CD4-positive, alpha-beta T cell (primary cell): ENCODE data around the gene GAP43. TPM values are rescaled to one million over a fixed set of nuclear protein-coding genes. Genes with fewer than 3 reads are reported as not detected.
"Not testable (repeated sequence)": the region's sequence is repeated elsewhere in the genome, so short reads cannot be mapped to it uniquely, and the experiment has no call there.

Experiments used
- ATAC-seq: fragments of 200-7000 bp; cut with Tn5 transposase; one replicate; pipeline ENCODE4 v1.10.0; 2022; ENCODE audit warnings: mild to moderate bottlenecking; ENCODE audit not compliant: poor library complexity
- CTCF ChIA-PET: fragments of 350-600 bp; sonication (Branson Sonifier 250); formaldehyde crosslinking; loops from one replicate; lab custom pipeline; 2021; ENCODE audit warnings: antibody characterized with exemption, inconsistent platforms; lab: Charles Lee
- POLR2A ChIA-PET: fragments of 350-600 bp; sonication (Branson Sonifier 250); formaldehyde crosslinking; loops from one replicate; lab custom pipeline; 2021; ENCODE audit warnings: antibody characterized with exemption, inconsistent platforms; lab: Charles Lee
- DNase-seq, 14 experiments: peaks; one replicate each; pipeline ENCODE4 v3.0.0-alpha.2; 2013 to 2020; ENCODE audit warnings: mixed read lengths in 2 of 14
- H3K27ac ChIP-seq, 2 donors: one replicate each; pipeline versions ENCODE4 v1.5.1 to v1.7.0; 2013; ENCODE audit warnings: low read length in 2 of 2, low read depth in 1 of 2, mild to moderate bottlenecking in 1 of 2
- H3K27me3 ChIP-seq, 2 experiments: 1 replicate in 1 of 2; 2 replicates in 1 of 2; pipeline versions ENCODE4 v1.6.1 to v1.7.0; 2013; ENCODE audit warnings: low read length in 2 of 2, control low read depth in 1 of 2, mild to moderate bottlenecking in 1 of 2, moderate library complexity in 1 of 2; ENCODE audit not compliant: insufficient read depth in 2 of 2, control insufficient read depth in 1 of 2
- H3K36me3 ChIP-seq: one replicate; pipeline ENCODE4 v1.6.1; 2013; ENCODE audit warnings: low read length, control low read depth; ENCODE audit not compliant: insufficient read depth
- H3K4me1 ChIP-seq: one replicate; pipeline ENCODE4 v1.6.1; 2013; ENCODE audit warnings: low read length, control low read depth; ENCODE audit not compliant: insufficient read depth
- H3K4me3 ChIP-seq: one replicate; pipeline ENCODE4 v1.5.1; 2013; ENCODE audit warnings: mild to moderate bottlenecking, low read length, moderate library complexity
- H3K9me3 ChIP-seq, 2 experiments: 1 replicate in 1 of 2; 2 replicates in 1 of 2; pipeline versions ENCODE4 v1.6.1 to v1.7.0; 2013; ENCODE audit warnings: low read length in 2 of 2, mild to moderate bottlenecking in 2 of 2, control low read depth in 1 of 2, moderate library complexity in 1 of 2; ENCODE audit not compliant: control insufficient read depth in 1 of 2, insufficient read depth in 1 of 2
- H3K27ac Mint-ChIP-seq: one replicate; pipeline ENCODE4 v1.8.0; 2020; ENCODE audit warnings: mixed read lengths
- H3K27me3 Mint-ChIP-seq: one replicate; pipeline ENCODE4 v1.8.0; 2021; ENCODE audit warnings: mixed read lengths
- H3K36me3 Mint-ChIP-seq: one replicate; pipeline ENCODE4 v1.8.0; 2021; ENCODE audit warnings: low read depth, mixed read lengths
- H3K4me1 Mint-ChIP-seq: one replicate; pipeline ENCODE4 v1.8.0; 2021; ENCODE audit warnings: low read depth, mixed read lengths
- H3K4me3 Mint-ChIP-seq: one replicate; pipeline ENCODE4 v1.8.0; 2020; ENCODE audit warnings: mild to moderate bottlenecking, mixed read lengths
- H3K9me3 Mint-ChIP-seq: one replicate; pipeline ENCODE4 v1.8.0; 2020; ENCODE audit warnings: mixed read lengths
- CTCF ChIP-seq: fragments of 200-600 bp; IDR thresholded peaks from one replicate; pipeline ENCODE4 v1.8.0; 2022; ENCODE audit warnings: antibody characterized with exemption, mild to moderate bottlenecking
- intact Hi-C, 2 experiments: fragments of 100-400 bp; cut with DNase I in 1 of 2; cut with micrococcal nuclease in 1 of 2; formaldehyde crosslinking; loops; one replicate each; pipeline versions ENCODE4 v1.15.1 to v1.9.0; 2023 to 2025; cut with DNase I, micrococcal nuclease
- total RNA-seq, 174 experiments: library from RNA in 2 of 174; stranded (reverse) in 2 of 174; gene quantifications; one replicate each; pipeline ENCODE4 v1.2.3 and lab custom pipeline; 2021 to 2026

The GAP43 gene
- total RNA-seq, 2 experiments from 2014 or later: not detected

GRCh38 chr3:115725800-115726199 lies 102.5 kb downstream of the GAP43 start:
- Mint-ChIP-seq H3K4me1 (no peaks in the 10 kb centered on the region), H3K9me3 (no peaks in the 10 kb centered on the region), H3K27me3 (peaks cover 17% of the 10 kb centered on the region), H3K27ac (no peak overlapping the region), H3K4me3 (no peak overlapping the region), H3K36me3 (no peaks in the 10 kb centered on the region)
- no peak overlapping the region for H3K4me3 ChIP-seq
- no peaks in the 10 kb centered on the region for H3K4me1 ChIP-seq
- intact Hi-C loops: no loop called here
- POLR2A ChIA-PET: no interaction called here
- no peak overlapping the region for H3K27ac ChIP-seq
- H3K27me3 ChIP-seq: peaks cover 0 to 7% of the 10 kb centered on the region in 2 experiments
- H3K9me3 ChIP-seq: no peaks in the 10 kb centered on the region
- no peaks in the 10 kb centered on the region for H3K36me3 ChIP-seq
- no peak for TF ChIP-seq CTCF
- CTCF ChIA-PET: no interaction called here
- DNase-seq (no peak), ATAC-seq (no peak)

- H3K27me3 ChIP-seq: no peaks in the 10 kb centered on the region
- Mint-ChIP-seq H3K9me3 (no peaks in the 10 kb centered on the region), H3K27ac (no peak overlapping the region), H3K4me3 (no peak overlapping the region), H3K4me1 (no peaks in the 10 kb centered on the region), H3K27me3 (peaks cover 8% of the 10 kb centered on the region), H3K36me3 (no peaks in the 10 kb centered on the region)
- intact Hi-C loops: no loop called here
- DNase-seq (no peak), ATAC-seq (no peak)
- POLR2A ChIA-PET: no interaction called here
- no peaks in the 10 kb centered on the region for H3K4me1 ChIP-seq
- no peaks in the 10 kb centered on the region for H3K9me3 ChIP-seq
- H3K36me3 ChIP-seq: no peaks in the 10 kb centered on the region
- H3K4me3 ChIP-seq: no peak overlapping the region
- CTCF ChIA-PET: interaction anchor here (1.2 kb wide), 1 partner anchor 10 kb away, joined by 4 read pairs; no protein-coding TSS in a partner anchor
- no peak overlapping the region for H3K27ac ChIP-seq
- no peak for TF ChIP-seq CTCF
Observed at GRCh38 chr3:115727135-115727534, 103.8 kb downstream of the GAP43 start.

DNA sequence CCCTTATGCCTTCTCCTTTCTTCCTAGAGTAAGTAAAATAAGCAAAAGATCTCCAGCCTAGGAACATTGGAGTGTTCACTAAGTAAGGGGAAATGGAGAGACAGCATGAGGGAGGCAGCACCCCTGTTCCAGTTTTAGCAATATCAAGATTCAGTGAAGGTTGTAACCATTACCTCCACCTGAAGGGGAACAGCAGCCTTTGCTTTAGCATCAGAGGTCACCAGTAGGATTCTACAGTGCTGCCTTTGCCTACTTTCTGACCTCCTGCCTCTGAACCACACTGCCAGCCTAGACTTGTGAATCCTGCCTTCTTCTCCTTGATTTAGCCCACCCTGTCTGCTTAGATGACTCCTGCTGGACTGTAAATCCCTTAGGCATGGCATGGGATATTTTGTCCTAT lies 104.7 kb downstream of the GAP43 start:
- ChIA-PET POLR2A (no interaction called here), CTCF (interaction anchor here (1.2 kb wide), 1 partner anchor 11 kb away, joined by 4 read pairs; no protein-coding TSS in a partner anchor)
- no peak overlapping the region for H3K27ac Mint-ChIP-seq
- no peaks in the 10 kb centered on the region for H3K9me3 Mint-ChIP-seq
- ATAC-seq (no peak), DNase-seq (no peak)
- Histone ChIP-seq H3K4me1 (no peaks in the 10 kb centered on the region), H3K36me3 (no peaks in the 10 kb centered on the region), H3K4me3 (no peak overlapping the region), H3K27ac (no peak overlapping the region), H3K27me3 (no peaks in the 10 kb centered on the region), H3K9me3 (no peaks in the 10 kb centered on the region)
- H3K27me3 Mint-ChIP-seq: peaks cover 4% of the 10 kb centered on the region
- no peak overlapping the region for H3K4me3 Mint-ChIP-seq
- no peaks in the 10 kb centered on the region for H3K36me3 Mint-ChIP-seq
- no peaks in the 10 kb centered on the region for H3K4me1 Mint-ChIP-seq
- intact Hi-C loops: no loop called here
- TF ChIP-seq CTCF: no peak

DNA sequence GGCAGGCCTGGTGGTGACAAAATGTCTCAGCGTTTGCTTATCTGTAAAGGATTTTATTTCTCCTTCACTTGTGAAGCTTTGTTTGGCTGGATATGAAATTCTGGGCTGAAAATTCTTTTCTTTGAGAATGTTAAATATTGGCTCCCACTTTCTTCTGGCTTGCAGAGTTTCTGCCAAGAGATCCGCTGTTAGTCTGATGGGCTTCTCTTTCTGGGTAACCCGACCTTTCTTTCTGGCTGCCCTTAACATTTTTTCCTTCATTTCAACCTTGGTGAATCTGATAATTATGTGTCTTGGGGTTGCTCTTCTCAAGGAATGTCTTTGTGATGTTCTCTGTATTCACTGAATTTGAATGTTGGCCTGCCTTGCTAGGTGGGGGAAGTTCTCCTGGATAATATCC lies 113.0 kb downstream of the GAP43 start:
- H3K4me1 ChIP-seq, H3K27ac ChIP-seq, H3K27ac Mint-ChIP-seq, intact Hi-C loops, H3K36me3 ChIP-seq, H3K4me1 Mint-ChIP-seq, ATAC-seq, H3K4me3 Mint-ChIP-seq, DNase-seq, H3K9me3 ChIP-seq, POLR2A ChIA-PET, H3K36me3 Mint-ChIP-seq, H3K4me3 ChIP-seq, CTCF ChIA-PET, H3K27me3 ChIP-seq, H3K9me3 Mint-ChIP-seq: not testable (repeated sequence)
- H3K27me3 Mint-ChIP-seq: peaks cover 31% of the 10 kb centered on the region
